ENCODE results near the gene RNU4-1. TPM values are rescaled to one million over a fixed set of nuclear protein-coding genes. Genes with fewer than 3 reads are reported as not detected.

RNU4-1 gene
- total and polyA plus RNA-seq, 12 donors, result 426 to 3,423 (median 1,870) TPM; not detected in 2

GRCh38 chr12:120321382-120322202 lies 28.6 kb upstream of the RNU4-1 start:
- DNase-seq (no peak), ATAC-seq (no peak)
- H3K36me3 ChIP-seq, result no peaks in the 10 kb centered on the region
- no peak overlapping the region for H3K27ac ChIP-seq
- TF ChIP-seq CTCF (IDR thresholded peaks at IDR 0.05), result no peak
- peaks cover 4 to 19% (median 5%) of the 10 kb centered on the region in 9 donors for H3K4me1 ChIP-seq
- H3K9me3 ChIP-seq, result no peaks in the 10 kb centered on the region
- 84 to 87% methylated on average over 13 of the region's 13 CpGs for WGBS, 2 donors
- intact Hi-C loops (cut with DNase I), result no loop called here
- H3K4me3 ChIP-seq, result no peak overlapping the region
- H3K27me3 ChIP-seq, result no peaks in the 10 kb centered on the region

- H3K4me3 ChIP-seq, result peak overlapping the region; percentile 30 to 71 (median 64)
- ATAC-seq, result peak; percentile 99 to 100 (median 100)
- H3K9me3 ChIP-seq, result no peaks in the 10 kb centered on the region
- peak overlapping the region; percentile 1 to 84 (median 82) for H3K27ac ChIP-seq
- TF ChIP-seq CTCF (IDR thresholded peaks at IDR 0.05), result peak; percentile 13 to 77 (median 51)
- intact Hi-C loops (cut with DNase I), result loop anchor here in 1 of 10 donors (1.0 kb wide), 1 partner anchor 15 kb away; the partner anchor contains the start of gene SIRT4
- H3K27me3 ChIP-seq, result no peaks in the 10 kb centered on the region
- H3K4me1 ChIP-seq, result peaks cover 4 to 15% (median 8%) of the 10 kb centered on the region in 9 donors
- peaks cover 0 to 5% (median 0%) of the 10 kb centered on the region in 9 donors for H3K36me3 ChIP-seq
- 1 to 2% methylated on average over 42 of the region's 42 CpGs for WGBS, 2 donors
- peak; percentile 99 to 100 for DNase-seq
Observed at GRCh38 chr12:120317224-120318105, 24.4 kb upstream of the RNU4-1 start.

GRCh38 chr12:120316798-120317223 lies 23.8 kb upstream of the RNU4-1 start:
- TF ChIP-seq CTCF (IDR thresholded peaks at IDR 0.05), result no peak
- no peaks in the 10 kb centered on the region for H3K9me3 ChIP-seq
- no peak for DNase-seq
- 44 to 46% methylated on average over 9 of the region's 9 CpGs for WGBS, 2 donors
- no peaks in the 10 kb centered on the region for H3K27me3 ChIP-seq
- peak overlapping the region; percentile 30 to 71 (median 64) for H3K4me3 ChIP-seq
- peak in 2 of 8 donors; percentile 1 to 4 for ATAC-seq
- intact Hi-C loops (cut with DNase I), result loop anchor here in 1 of 10 donors (1.0 kb wide), 1 partner anchor 15 kb away; the partner anchor contains the start of gene SIRT4
- peak overlapping the region; percentile 1 to 84 (median 82) for H3K27ac ChIP-seq
- H3K36me3 ChIP-seq, result peaks cover 0 to 5% (median 0%) of the 10 kb centered on the region in 9 donors
- peaks cover 4 to 15% (median 8%) of the 10 kb centered on the region in 9 donors for H3K4me1 ChIP-seq

GRCh38 chr12:120314220-120314619 lies 21.2 kb upstream of the RNU4-1 start:
- Histone ChIP-seq H3K4me3 (no peak overlapping the region), H3K27me3 (no peaks in the 10 kb centered on the region), H3K4me1 (peaks cover 4 to 15% (median 8%) of the 10 kb centered on the region in 9 donors), H3K27ac (no peak overlapping the region), H3K9me3 (no peaks in the 10 kb centered on the region), H3K36me3 (peaks cover 0 to 5% (median 0%) of the 10 kb centered on the region in 9 donors)
- peak in 1 of 9 donors; percentile 8 for TF ChIP-seq CTCF (IDR thresholded peaks at IDR 0.05)
- intact Hi-C loops (cut with DNase I), result no loop called here
- no peak for ATAC-seq
- DNase-seq, result no peak
- WGBS, 2 donors, result 53 to 59% methylated on average over 5 of the region's 5 CpGs
